HG03469 (cell line): ENCODE measurements around the gene TNFRSF1A.
"Not testable (repeated sequence)": the region's sequence is repeated elsewhere in the genome, so short reads cannot be mapped to it uniquely, and the experiment has no call there.

ENCODE experiments used
- ATAC-seq: cut with Tn5 transposase; IDR thresholded peaks from one replicate; pipeline ENCODE4 v1.9.1; 2021; ENCODE audit warnings: mild to moderate bottlenecking, moderate library complexity, moderate number of reproducible peaks; ENCODE audit not compliant: unreplicated experiment

TNFRSF1A gene

DNA sequence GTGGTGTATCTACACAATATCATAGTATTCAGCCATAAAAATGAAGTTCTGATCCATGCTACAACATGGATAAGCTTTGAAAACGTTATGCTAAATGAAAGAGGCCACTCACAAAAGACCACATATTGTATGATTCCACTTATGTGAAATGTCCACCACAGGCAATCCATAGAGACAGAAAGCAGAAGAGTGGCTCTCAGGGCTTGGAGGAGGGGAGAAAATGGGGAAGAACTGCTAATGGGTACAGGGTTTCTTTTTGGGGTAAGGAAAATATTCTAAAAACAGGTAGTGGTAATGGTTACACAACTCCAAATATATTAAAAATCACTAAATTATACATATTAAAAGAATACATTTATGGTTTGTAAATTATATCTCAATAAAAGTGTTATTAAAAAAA lies 17.0 kb upstream of the TNFRSF1A start:
- ATAC-seq: no peak

DNA sequence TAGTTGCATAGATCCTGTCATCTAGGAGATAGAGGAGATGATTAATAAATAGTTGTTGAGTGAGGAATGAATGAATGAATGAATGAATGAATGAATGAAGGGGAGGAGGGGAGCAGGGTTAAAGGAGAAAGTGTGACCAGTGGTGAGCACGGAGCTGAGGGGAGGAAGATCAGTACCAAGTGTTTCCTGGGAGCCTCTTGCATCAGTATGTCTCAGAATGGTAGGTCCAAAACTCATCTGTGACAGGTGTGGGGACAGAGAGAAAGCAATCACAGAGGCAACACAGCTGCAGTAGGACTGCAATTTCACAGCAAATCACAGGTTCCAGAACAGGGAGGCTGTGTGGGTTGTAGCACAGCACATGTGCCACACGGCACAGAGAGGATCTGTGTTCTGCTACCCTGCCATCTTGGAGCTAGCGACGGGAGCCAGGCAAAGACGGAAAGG lies 14.5 kb upstream of the TNFRSF1A start:
- no peak for ATAC-seq

DNA sequence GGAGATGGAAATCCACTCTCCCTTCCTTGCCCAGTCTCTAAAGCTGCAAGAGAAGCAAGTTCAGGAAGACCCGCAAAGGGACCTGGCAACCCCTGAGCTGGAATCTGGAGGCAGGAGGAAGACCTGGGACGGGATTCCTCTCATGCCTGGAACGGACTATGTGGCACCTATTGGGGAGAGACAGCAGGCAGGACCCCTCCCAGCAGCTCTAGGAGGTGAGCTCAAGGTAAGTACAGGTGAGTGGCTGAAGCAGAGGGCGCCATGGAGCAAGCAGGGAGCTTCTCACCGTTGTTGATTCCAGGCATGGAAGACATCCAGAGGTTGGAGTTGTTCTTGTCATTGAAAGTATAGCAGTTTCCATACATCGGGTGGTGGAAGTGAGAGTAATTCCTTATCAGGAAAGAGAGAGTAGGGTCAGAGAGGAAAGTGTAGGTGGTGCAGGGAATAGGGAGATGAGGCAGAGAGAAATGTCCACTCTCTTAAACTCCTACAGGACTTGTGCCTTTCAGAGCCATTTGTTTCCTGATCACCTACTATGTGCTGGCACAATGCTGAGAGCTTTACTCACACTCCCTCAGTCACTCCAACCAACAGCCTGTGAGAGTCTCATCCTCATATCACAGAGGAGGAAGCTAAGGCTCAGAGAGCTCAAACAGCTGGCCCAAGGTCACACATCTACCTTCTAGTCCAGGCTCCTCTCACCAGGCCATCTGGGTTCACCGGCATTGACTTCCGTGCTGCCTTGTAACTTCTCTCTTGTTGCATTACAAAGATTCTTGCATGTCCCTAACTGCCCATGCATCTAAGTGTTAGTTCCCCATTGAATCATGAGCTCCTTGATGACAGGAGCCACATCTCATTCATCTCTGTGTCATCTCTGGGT lies 13.9 kb upstream of the TNFRSF1A start:
- ATAC-seq: no peak

DNA sequence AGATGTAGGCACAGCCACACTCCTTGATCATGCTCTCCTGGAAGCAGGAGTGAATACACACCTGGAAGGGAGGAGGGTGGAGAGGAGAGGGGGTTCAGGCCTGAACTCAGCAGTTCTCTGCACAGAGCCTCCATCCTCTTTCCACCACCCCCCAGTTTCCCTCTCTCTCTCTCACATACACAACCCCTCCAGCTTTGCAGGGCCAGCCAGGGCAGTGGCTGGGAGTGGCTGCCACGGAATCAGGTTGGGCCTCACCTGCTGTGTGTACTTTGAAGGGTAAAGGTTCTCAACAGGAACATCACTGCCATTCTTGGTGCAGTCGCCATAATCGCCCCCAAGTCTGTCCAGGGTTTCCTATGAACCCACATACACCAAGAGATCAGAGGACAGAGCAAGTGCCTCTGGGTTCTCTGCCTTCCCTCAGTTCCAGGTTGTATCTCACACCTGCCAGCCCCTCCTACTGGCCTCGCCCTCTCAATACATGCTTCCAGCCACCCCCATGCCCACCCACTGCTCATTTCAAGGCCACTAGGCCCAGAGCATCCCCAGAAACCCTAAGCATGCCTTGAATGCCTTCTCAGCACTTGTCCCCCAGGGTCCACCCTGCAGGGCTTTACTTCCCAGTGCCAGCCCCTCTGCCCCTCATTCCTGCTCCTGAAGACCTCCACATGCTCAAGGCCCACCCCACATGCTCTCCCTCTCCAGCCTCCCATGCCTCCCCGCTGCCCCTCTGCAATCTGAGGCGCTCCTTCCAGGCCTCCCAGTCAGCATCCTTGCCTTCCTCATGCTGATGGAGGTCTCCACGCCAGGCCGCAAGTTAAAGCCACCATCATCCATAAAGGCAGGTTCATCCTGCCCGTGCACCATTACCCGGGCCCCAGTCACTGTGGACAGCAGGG lies 12.9 kb upstream of the TNFRSF1A start:
- no peak for ATAC-seq

DNA sequence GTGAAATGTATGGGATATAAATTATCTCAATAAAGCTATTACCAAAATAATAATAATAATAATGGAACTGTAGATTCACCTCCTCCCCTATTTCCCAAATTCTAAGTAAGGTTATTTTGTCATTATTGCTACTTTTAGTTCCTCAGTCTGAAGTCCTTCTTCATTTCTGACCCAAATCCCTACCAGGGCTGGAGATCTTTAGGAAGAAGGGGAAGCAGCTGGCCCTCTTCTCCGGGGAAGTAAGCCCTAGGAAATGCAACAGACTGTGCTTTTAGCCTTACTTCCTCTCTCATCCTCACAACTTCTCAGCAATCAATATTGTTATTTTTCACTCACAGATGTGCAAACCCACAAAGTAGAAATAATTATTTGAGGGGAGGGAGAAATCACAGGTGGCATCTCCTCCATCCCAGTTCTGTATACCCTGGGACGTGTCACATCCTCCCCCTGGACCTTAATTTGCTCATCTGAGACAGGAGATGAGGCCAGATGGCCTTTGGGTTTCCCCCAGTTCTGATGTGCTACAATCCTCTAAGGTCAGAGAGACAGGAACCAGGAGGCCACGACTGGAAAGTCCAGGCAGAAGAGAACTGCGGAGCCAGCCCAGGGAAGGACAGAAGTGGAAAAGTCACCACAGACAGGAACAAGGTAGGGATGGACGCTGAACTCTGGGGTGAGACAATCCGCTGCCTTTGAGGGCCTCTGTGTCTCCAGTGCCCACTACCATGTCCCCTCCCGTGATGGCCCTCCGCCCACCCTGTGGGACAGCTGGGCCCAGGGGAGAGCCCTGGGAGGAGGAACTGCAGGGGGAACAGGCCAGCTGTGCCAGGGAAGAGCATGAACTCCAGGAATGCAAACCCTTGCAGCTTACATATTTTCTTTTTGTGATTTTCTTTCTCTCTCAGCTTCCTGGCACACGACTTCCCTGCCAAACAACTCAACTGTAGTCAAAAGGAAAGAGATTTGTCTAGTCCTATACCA lies 10.6 kb upstream of the TNFRSF1A start:
- ATAC-seq: no peak

DNA sequence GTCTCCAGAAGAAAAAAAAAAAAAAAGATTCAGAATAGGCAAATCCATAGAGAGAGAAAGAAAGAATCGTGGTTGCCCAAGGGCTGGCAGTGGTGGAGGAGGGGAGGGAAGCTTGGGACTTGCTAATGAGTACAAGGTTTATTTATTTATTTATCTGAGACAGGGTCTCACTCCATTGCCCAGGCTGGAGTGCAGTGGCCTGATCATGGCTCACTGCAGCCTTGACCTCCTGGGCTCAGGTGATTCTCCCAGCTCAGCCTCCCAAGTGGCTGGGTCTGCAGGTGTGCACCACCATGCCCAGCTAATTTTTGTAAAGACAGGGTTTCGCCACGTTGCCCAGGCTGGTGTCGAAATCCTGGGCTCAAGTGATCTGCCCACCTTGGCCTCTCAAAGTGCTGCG lies 9.7 kb upstream of the TNFRSF1A start:
- ATAC-seq: no peak

DNA sequence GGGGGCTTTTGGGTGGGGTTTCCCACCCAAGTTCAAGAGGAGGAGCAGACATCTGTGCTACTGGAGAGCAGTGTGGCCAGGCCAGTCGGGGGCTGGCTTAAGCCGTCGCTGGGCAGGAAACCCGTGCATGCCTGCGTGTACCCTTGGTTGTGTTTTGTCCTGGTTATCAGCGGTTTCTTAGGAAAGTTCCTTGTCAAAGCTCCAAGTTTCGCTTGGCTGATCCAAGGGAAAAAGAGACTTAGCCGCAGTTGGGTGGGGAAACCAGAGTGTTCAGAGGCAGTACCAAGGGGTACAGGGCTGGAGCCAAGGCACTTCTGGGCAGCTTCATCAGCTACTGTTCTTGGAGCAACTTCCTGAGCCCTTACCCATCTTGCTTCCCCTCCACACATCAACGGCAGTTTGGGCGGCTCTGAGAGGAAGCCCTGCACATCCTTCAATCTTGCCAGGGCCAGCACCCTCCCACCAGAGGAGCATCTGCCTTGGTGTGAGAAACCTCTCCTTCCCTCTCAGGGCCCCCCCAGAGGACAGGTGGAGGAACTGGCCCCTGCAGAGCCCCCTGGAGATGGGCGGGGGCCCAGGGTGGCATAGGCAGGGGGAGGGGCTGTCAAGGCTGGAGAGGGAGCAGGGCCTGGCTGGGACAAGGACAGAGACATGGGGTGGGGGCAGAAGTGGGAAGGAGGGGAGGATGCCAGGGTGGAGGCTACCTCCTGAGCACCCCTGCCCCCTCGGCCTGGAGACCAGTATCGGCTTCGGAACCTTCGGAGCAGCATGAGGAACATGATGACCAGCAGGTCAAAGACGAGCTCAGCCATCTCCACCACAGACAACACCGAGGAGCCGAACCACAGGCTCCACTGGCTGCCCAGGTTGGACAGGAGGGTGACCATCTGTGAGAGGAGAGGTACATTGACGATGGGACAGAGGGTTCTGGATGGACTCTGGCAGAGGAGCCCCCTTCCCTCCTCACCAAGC lies 5.8 kb upstream of the TNFRSF1A start:
- no peak for ATAC-seq

DNA sequence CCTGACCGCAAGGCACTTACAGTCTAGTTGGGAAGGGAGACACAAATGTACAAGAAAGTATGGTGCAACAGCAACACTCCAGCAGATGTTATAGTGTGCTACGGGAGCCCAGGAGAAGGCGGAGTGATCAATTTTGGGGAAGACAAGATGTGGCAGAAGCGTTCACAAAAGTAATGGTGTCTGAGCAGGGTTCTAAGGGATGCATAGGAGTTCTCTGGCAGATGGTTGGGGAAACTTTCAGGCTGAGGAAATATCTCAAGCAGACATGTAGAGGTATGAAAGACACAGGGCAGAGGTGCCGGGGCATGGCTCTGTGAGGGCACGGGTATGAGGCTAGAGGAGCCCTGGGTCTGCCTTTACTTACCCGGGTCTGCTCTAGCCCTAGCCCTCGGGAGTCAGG lies 5.1 kb upstream of the TNFRSF1A start:
- ATAC-seq: no peak

DNA sequence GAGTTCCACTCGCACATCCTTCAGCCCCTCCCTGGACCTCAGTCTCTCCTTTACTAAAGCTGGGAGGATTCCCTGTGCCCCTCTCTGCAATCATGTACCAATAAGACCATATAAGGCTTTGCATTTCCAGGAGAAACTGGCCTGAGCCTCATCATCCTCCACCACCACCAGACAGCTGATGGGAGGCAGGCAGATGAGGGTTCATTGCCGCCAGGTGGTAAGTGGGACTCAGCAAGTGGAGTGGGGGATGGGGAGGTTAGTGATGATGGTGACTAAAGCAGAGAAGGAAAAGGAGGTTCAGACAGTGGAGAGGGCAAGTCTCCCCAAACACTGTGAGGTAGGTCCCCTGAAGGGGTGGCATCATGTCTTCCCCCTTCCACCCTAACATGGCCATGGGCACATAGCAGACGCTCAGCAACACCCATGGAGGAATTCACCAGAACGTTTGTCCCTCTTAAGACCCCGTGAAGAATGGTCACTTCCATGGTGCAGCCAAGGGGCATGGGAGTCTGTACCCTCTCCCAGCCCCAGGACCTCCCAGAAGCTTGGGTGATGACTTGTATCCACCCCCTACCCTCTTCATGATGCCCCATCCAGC lies 4.5 kb upstream of the TNFRSF1A start:
- no peak for ATAC-seq

DNA sequence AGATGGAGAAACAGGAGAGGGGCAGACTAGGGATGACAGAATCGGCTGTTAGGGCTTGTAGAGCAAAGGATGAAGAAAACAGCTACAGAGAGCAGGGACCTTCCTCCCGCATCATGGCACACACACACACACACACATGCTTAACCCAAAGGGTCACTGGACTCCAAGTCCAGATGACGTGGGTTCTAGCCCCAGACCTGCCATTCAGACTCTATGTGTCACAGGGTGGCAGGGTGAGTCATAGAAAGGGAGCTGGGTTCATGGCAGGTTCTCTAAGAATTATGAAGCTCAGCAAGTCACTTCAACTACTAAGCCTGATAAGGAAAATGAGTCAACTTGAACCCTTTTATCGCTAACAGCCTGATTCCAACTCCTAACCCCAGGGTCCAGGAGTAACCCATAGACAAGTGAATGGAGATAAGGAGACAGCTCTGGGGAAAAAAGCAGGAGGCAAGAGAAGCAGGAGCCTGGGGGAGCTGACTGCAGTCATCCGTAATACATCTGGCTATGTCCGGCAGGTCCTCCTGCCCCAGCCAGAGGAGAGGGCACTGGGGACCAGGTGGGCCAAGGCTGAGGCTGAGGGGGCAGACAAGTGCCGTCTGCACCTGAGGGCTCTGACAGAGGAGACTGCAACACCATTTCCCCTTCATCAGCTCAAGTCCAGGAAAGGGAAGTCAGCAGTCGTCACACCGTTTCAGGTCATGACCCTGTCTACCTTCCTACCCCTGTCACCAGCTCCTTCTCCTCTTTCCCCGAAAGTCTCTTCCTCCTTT lies 3.6 kb upstream of the TNFRSF1A start:
- no peak for ATAC-seq

DNA sequence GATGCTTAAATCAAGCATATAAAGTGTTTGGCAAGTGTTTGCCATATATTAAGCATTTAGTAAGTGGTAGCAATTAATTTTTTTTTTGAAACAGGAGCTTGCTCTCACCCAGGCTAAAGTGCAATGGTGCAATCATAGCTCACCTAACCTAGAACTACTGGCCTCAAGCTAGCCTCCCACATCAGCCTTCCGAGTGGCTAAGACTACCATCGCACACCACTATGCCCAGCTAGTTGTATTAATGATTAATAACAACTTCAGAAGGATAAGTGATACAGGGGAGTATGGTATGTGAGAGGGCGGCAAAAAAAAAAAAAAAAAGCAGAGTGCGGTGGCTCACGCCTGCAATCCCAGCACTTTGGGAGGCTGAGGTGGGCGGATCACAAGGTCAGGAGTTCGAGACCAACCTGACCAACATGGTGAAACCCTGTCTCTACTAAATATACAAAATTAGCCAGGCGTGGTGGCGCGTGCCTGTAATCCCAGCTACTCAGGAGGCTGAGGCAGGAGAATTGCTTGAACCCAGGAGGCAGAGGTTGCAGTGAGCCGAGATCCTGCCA lies 2.3 kb upstream of the TNFRSF1A start:
- not testable (repeated sequence) for ATAC-seq

DNA sequence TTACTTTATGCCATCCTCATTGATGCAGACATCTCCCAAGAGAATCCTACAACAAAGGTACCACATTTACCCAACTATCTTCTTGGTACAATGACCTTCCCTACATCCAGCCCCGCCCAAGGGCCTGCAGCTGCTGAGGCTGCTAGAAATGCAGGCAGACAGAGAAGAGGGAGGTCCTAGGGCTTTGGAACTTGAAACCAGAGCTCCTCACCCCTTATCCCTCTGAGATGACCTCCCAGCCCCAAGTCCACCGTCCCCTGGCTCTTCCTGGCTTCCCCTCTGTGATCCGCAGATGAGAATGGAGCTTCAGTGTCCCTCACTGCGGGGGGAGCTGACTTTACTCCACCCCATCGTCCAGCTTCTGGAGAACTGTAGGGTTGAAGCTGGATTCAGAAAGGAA lies 1.6 kb upstream of the TNFRSF1A start:
- ATAC-seq: no peak

DNA sequence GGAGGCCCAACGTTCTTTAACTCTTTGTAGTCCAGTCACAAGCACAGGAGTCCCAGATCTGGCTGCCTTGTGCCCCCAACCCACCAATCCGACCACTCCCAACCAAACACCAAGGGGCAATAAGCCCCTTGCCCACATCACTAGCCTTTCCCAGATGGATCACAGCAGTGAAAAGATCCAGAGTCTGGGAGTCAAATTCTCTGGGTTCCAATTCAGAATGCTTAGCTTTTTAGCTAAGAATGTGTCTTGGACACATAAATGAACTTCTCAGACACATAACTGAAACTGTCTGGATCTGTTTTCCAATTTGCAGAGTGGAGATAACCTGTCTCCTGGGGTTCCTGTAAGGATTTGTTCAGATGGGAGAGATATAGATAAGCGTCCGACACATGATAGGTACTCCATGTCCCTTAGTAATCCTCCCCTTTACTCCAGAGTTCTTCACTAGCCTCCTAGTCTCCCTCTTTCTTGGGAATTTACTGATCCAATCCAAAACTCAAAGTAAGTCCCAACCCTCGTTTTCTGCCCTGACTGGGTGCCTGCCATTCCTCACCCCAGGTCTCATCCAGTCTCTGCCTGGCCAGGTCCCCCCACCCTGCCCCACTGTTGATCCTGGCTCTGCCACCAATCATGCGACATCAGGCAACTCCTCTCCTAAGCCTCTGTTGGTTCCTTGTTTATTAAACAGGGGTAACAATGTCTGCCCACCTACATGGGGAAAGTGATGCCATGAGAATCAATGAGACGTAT lies 439 bp upstream of the TNFRSF1A start:
- no peak for ATAC-seq

DNA sequence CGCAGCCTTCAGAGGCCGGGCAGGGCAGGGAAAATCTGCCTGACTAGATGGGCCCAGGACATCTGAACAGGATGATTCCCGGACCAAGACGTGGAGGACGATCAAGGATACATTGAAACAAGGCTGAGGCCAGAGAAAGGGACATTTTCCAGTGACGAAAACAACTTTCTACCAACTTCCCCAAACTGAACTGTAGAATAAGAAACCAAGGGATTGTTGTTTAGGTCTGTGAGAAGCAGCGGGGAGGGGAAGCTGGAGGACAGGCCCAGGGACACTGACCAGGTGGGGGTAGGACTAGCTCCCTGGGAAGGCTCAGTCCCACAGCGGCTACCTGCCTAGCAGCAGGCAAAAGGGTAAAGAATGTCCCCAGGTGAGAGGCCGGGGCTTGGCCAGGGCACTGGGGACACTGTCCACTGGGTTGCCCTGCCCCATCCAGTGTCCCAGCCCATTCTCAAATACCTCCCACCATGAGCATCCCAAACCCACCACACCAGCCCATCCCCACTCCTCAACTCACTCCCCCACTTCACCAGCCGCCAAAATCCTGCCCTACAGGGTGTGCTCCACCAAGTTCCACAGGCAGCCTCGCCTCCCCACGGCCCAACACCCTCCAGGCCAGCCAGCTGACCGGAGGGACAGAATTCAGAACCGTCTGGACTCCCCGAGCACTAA lies 995 bp downstream of the TNFRSF1A start:
- ATAC-seq: no peak

DNA sequence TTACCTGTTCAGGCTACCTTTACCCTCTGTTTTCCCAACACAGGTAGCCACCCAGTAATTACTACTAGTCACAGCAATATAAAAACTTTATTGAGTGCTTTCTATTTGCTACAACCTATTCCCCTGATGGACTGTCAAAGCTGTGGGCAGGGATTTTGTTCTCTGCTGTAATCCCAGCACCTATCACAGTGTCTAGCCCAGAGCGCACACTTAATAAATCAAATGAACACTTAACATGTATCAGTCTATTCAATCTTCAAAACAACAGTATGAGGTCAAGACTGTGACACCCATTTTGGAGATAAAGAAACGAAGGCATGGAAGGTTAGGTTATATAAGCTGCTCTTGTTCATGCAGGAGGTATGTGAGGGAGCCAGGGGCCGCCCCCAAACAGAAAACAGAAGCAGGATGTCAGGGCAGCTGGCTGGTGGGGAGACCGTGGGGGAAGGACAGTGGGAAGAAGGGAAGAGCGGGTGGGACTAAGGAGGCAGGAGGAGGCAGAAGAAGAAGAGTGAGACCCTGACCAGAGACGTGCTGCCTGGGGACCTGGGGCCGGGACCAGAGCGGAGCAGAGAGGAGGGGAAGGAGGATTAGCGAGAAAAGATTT lies 1.7 kb downstream of the TNFRSF1A start:
- ATAC-seq: no peak

DNA sequence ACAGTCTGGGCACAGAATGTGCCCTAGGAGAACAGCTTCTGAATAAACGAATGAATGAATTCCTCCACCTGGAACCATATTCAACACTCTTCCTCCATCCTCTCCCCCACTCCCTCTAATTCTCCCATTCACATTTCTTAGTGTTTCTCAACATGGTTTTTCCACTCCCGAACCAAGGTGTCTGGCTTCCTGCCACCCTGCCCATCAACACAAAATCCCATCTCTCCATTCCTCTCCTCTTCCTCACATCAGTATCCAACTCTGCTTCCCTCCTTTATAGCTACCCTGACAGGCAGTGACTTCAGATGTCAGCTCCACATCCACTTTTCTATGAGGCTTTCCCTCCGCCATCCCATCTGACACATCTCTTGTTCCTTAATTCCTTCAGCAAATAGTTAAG lies 2.9 kb downstream of the TNFRSF1A start:
- no peak for ATAC-seq
